GM10248 (cell line): Measurements from ENCODE around the gene TIGD2.

ENCODE experiments used
- CTCF ChIA-PET: fragments of 300-600 bp; sonication (Branson Sonifier 250); formaldehyde crosslinking; extraction: SDS; loops from one replicate; lab custom pipeline; 2021; ENCODE audit warnings: antibody characterized with exemption; lab: Yijun Ruan, JAX
- POLR2A ChIA-PET: fragments of 350-650 bp; sonication (Branson Sonifier 250); formaldehyde crosslinking; extraction: SDS; loops from one replicate; lab custom pipeline; 2020; ENCODE audit warnings: antibody characterized with exemption; lab: Yijun Ruan, JAX
- DNase-seq: peaks from one replicate; pipeline ENCODE4 v3.0.0; 2012; ENCODE audit errors: extremely low spot score
- TF ChIP-seq, protein P1 (sequence below): IDR thresholded peaks from 2 replicates; pipeline ENCODE4 v1.5.1; 2012; ENCODE audit warnings: mild to moderate bottlenecking, low read depth; ENCODE audit errors: extremely low read depth, missing control alignments, control extremely low read depth

TIGD2 gene

DNA sequence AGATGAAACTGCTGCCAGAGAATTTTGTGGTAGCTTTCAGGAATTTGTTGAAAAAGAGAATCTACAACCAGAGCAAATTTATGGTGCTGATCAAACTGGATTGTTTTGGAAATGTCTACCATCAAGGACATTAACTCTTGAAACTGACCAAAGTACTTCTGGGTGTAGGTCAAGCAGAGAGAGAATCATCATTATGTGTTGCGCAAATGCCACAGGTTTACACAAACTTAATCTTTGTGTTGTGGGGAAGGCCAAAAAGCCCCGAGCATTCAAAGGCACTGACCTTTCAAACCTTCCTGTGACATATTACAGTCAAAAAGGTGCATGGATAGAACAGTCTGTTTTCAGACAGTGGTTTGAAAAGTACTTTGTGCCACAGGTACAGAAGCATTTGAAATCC, 2.1 kb downstream of the TIGD2 start:
- TF ChIP-seq, protein P1, sequence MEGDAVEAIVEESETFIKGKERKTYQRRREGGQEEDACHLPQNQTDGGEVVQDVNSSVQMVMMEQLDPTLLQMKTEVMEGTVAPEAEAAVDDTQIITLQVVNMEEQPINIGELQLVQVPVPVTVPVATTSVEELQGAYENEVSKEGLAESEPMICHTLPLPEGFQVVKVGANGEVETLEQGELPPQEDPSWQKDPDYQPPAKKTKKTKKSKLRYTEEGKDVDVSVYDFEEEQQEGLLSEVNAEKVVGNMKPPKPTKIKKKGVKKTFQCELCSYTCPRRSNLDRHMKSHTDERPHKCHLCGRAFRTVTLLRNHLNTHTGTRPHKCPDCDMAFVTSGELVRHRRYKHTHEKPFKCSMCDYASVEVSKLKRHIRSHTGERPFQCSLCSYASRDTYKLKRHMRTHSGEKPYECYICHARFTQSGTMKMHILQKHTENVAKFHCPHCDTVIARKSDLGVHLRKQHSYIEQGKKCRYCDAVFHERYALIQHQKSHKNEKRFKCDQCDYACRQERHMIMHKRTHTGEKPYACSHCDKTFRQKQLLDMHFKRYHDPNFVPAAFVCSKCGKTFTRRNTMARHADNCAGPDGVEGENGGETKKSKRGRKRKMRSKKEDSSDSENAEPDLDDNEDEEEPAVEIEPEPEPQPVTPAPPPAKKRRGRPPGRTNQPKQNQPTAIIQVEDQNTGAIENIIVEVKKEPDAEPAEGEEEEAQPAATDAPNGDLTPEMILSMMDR = no peak
- DNase-seq = no peak
- ChIA-PET CTCF (no interaction called here), POLR2A (no interaction called here)

DNA sequence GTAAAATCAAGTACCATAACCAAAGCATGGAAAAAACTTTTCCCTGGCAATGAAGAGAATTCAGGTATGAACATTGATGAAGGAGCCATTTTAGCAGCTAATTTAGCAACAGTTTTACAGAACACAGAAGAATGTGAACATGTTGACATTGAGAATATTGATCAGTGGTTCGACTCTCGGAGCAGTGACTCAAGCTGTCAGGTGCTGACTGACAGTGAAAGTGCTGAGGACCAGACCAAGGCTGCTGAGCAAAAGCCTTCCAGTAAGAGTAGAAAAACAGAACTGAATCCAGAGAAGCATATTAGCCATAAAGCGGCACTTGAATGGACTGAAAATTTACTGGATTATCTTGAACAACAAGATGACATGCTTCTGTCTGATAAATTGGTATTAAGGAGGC, 2.8 kb downstream of the TIGD2 start:
- peak; percentile 36 for DNase-seq
- ChIA-PET CTCF (interaction anchor here (0.6 kb wide), 1 partner anchor 555 kb away, joined by 3 read pairs; no protein-coding TSS in a partner anchor), POLR2A (no interaction called here)
- TF ChIP-seq, protein P1 = no peak

DNA sequence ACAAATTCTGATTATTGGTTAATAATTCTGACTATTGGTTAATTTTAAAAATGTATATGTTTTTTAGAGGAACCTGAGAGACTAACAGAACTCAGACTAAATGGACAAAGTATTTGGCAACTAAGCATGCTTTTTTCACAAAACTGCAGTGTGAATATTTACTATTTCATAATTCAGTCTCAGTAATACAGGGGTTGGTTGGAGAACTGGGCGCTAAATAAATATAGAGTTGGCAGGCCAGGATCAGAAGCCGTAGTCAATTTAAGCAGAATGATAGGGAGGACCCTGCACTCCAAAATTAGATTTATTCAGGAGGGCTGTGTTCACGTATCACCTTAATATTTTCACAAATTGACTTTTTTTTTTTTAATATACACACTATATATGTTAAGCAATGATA, 5.8 kb downstream of the TIGD2 start:
- TF ChIP-seq, protein P1 = no peak
- POLR2A ChIA-PET = no interaction called here
- DNase-seq = no peak
- CTCF ChIA-PET = interaction anchor here (1.1 kb wide), 1 partner anchor 10 kb away, joined by 3 read pairs; no protein-coding TSS in a partner anchor

DNA sequence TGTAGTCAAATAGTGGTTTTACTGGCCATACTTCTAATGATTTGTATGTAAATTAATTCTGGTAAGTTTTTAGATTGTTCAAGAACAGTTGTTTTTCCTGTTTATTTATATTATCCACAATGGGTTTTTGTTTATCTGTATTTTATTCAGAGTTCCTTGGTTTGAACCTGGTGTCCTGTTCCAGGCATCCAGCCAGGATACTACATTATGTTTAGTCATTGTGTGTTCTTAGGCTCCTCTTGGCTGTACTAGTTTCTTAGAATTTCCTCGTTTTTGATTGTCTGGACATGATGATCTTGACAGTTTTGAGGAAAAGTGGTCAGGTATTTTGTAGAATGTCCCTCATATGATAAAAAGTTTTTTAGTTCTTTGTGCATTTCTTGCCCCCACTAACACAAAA, 7.8 kb downstream of the TIGD2 start:
- ChIA-PET POLR2A (no interaction called here), CTCF (no interaction called here)
- TF ChIP-seq, protein P1 = no peak
- DNase-seq = no peak

- CTCF ChIA-PET = no interaction called here
- POLR2A ChIA-PET = no interaction called here
- DNase-seq = no peak
- TF ChIP-seq, protein P1 = no peak
These were observed 8.5 kb downstream of the TIGD2 start for GRCh38 chr4:89119836-89120235.

GRCh38 chr4:89121387-89122068, 10.2 kb downstream of the TIGD2 start:
- ChIA-PET POLR2A (no interaction called here), CTCF (no interaction called here)
- TF ChIP-seq, protein P1 = no peak
- DNase-seq = no peak
